MM.1S (cell line): ENCODE measurements around the gene RPL10.

Experiments used
- DNase-seq: peaks from one replicate; pipeline ENCODE4 v3.0.0-alpha.2; 2015
- H2AFZ ChIP-seq: fragments of 300-600 bp; sonication (generic); 2 replicates; pipeline ENCODE4 v1.6.0; 2016; ENCODE audit warnings: antibody characterized with exemption, low read length
- H3F3A ChIP-seq: fragments of 300-600 bp; sonication (generic); 2 replicates; pipeline ENCODE4 v1.6.1; 2016; ENCODE audit warnings: mild to moderate bottlenecking, antibody characterized with exemption, low read length, moderate library complexity, mixed read lengths; ENCODE audit not compliant: insufficient read depth
- H3K27ac ChIP-seq: fragments of 300-600 bp; sonication (generic); 2 replicates; pipeline ENCODE4 v1.5.1; 2016; ENCODE audit warnings: mild to moderate bottlenecking, low read length
- H3K27me3 ChIP-seq: fragments of 300-600 bp; sonication (generic); replicated peaks from 2 replicates; pipeline ENCODE4 v1.6.0; 2016; ENCODE audit warnings: low read length; ENCODE audit not compliant: insufficient read depth
- H3K36me3 ChIP-seq: fragments of 300-600 bp; sonication (generic); replicated peaks from 2 replicates; pipeline ENCODE4 v1.6.1; 2016; ENCODE audit warnings: mild to moderate bottlenecking, low read length, mixed read lengths; ENCODE audit not compliant: insufficient read depth
- H3K4me1 ChIP-seq: fragments of 300-600 bp; sonication (generic); 2 replicates; pipeline ENCODE4 v1.6.1; 2016; ENCODE audit warnings: low read length, mixed read lengths
- H3K4me2 ChIP-seq: fragments of 300-600 bp; sonication (generic); 2 replicates; pipeline ENCODE4 v1.6.0; 2016; ENCODE audit warnings: low read depth, low read length
- H3K4me3 ChIP-seq: fragments of 300-600 bp; sonication (generic); 2 replicates; pipeline ENCODE4 v1.5.1; 2016; ENCODE audit warnings: low read length, mixed read lengths
- H3K79me2 ChIP-seq: fragments of 300-600 bp; sonication (generic); 2 replicates; pipeline ENCODE4 v1.6.1; 2016; ENCODE audit warnings: mixed run types, low read length, mixed read lengths
- H3K9ac ChIP-seq: fragments of 300-600 bp; sonication (generic); 2 replicates; pipeline ENCODE4 v1.6.1; 2016; ENCODE audit warnings: low read length, mixed read lengths
- H3K9me2 ChIP-seq: fragments of 300-600 bp; sonication (generic); replicated peaks from 2 replicates; pipeline ENCODE4 v1.6.1; 2016; ENCODE audit warnings: mild to moderate bottlenecking, low read length, mixed read lengths; ENCODE audit not compliant: insufficient read depth
- H3K9me3 ChIP-seq: fragments of 300-600 bp; sonication (generic); replicated peaks from 2 replicates; pipeline ENCODE4 v1.6.1; 2016; ENCODE audit warnings: mild to moderate bottlenecking, low read length, mixed read lengths; ENCODE audit not compliant: insufficient read depth
- H4K20me1 ChIP-seq: fragments of 300-600 bp; sonication (generic); 2 replicates; pipeline ENCODE4 v1.6.1; 2016; ENCODE audit warnings: mild to moderate bottlenecking, low read length, moderate library complexity, mixed read lengths; ENCODE audit not compliant: insufficient read depth
- EZH2 ChIP-seq: fragments of 300-600 bp; sonication (generic); optimal IDR thresholded peaks from 2 replicates; pipeline ENCODE3; 2017; ENCODE audit warnings: low read depth, mild to moderate bottlenecking, antibody characterized with exemption, low read length, mixed read lengths
- EZH2phosphoT487 ChIP-seq: fragments of 300-600 bp; sonication (generic); IDR thresholded peaks from 2 replicates; pipeline ENCODE4 v1.6.1; 2018; ENCODE audit warnings: antibody characterized with exemption, low read length
- TF ChIP-seq, protein P1 (sequence below): fragments of 300-600 bp; sonication (generic); IDR thresholded peaks from 2 replicates; pipeline ENCODE4 v1.5.1; 2016; ENCODE audit warnings: antibody characterized with exemption, low read length, mixed read lengths

Gene RPL10

DNA sequence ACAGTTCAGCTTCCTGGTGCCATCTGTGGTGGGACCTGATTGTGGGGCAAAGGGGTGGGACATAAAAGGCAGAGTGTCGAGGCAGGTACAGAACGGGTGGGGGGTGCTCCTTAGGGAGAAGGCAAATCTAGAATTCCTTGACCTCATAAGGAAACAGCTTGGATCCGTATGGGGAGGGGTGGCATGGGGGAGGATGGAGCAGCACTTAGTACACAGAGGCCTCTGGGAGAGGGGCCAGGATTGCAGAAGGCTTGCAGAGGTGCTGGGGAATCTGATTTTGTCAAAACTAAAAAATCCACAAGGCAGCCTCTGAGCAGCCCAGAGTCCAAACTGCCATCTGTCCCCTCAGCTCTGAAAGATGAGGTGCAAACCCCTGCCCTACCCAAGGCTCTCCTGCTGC lies 21.4 kb upstream of the RPL10 start:
- H3K9me2 ChIP-seq, result no peaks in the 10 kb centered on the region
- no peak overlapping the region for H3K4me2 ChIP-seq
- no peaks in the 10 kb centered on the region for H3K36me3 ChIP-seq
- H3K4me3 ChIP-seq, result no peak overlapping the region
- H3K79me2 ChIP-seq, result peaks cover 19% of the 10 kb centered on the region
- no peak overlapping the region for H3K9ac ChIP-seq
- H3K27ac ChIP-seq, result no peak overlapping the region
- no peaks in the 10 kb centered on the region for H3K9me3 ChIP-seq
- H3K27me3 ChIP-seq, result no peaks in the 10 kb centered on the region
- no peak for TF ChIP-seq EZH2
- no peak for TF ChIP-seq EZH2phosphoT487
- TF ChIP-seq, protein P1, sequence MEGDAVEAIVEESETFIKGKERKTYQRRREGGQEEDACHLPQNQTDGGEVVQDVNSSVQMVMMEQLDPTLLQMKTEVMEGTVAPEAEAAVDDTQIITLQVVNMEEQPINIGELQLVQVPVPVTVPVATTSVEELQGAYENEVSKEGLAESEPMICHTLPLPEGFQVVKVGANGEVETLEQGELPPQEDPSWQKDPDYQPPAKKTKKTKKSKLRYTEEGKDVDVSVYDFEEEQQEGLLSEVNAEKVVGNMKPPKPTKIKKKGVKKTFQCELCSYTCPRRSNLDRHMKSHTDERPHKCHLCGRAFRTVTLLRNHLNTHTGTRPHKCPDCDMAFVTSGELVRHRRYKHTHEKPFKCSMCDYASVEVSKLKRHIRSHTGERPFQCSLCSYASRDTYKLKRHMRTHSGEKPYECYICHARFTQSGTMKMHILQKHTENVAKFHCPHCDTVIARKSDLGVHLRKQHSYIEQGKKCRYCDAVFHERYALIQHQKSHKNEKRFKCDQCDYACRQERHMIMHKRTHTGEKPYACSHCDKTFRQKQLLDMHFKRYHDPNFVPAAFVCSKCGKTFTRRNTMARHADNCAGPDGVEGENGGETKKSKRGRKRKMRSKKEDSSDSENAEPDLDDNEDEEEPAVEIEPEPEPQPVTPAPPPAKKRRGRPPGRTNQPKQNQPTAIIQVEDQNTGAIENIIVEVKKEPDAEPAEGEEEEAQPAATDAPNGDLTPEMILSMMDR, result no peak
- no peak for DNase-seq
- H2AFZ ChIP-seq, result no peak overlapping the region
- H3F3A ChIP-seq, result peaks cover 4% of the 10 kb centered on the region; the same call in 1 of the 2 replicates
- peaks cover 8% of the 10 kb centered on the region; the same call in 1 of the 2 replicates for H3K4me1 ChIP-seq
- no peaks in the 10 kb centered on the region for H4K20me1 ChIP-seq

GRCh38 chrX:154378059-154378798 lies 19.9 kb upstream of the RPL10 start:
- no peaks in the 10 kb centered on the region for H3K9me3 ChIP-seq

GRCh38 chrX:154378799-154379568 lies 19.2 kb upstream of the RPL10 start, which contains the start of gene EMD:
Gene EMD, plus strand, starts transcription at chrX:154379295. Its CDS starts 190 bp downstream, at chrX:154379485.
- Histone ChIP-seq H3K36me3 (no peaks in the 10 kb centered on the region), H3K4me1 (peaks cover 2% of the 10 kb centered on the region; the same call in 1 of the 2 replicates), H3K27ac (peak within 1 kb of the TSS; percentile 92), H3K4me2 (peak within 1 kb of the TSS; percentile 82), H3K27me3 (no peaks in the 10 kb centered on the region), H2AFZ (no peak within 1 kb of the TSS; the same call in 1 of the 2 replicates), H3K9me2 (no peaks in the 10 kb centered on the region), H4K20me1 (no peaks in the 10 kb centered on the region), H3K9ac (peak within 1 kb of the TSS; percentile 99), H3K4me3 (peak within 1 kb of the TSS; percentile 80), H3K9me3 (no peaks in the 10 kb centered on the region), H3F3A (peaks cover 4% of the 10 kb centered on the region; the same call in 1 of the 2 replicates), H3K79me2 (peaks cover 19% of the 10 kb centered on the region)
- TF ChIP-seq EZH2phosphoT487 (no peak), EZH2 (no peak)
- TF ChIP-seq, protein P1, result no peak
- peak; percentile 97 for DNase-seq

More at GRCh38 chrX:154378059-154378798, 19.9 kb upstream of the RPL10 start:
- H3K4me2 ChIP-seq, result peak overlapping the region; percentile 82
- no peaks in the 10 kb centered on the region for H4K20me1 ChIP-seq
- peaks cover 6% of the 10 kb centered on the region; the same call in 1 of the 2 replicates for H3K4me1 ChIP-seq
- no peaks in the 10 kb centered on the region for H3K36me3 ChIP-seq
- no peaks in the 10 kb centered on the region for H3K9me2 ChIP-seq
- H3K9ac ChIP-seq, result peak overlapping the region; percentile 89
- peak overlapping the region; percentile 60 for H3K4me3 ChIP-seq
- H3K79me2 ChIP-seq, result peaks cover 19% of the 10 kb centered on the region
- H3F3A ChIP-seq, result peaks cover 4% of the 10 kb centered on the region; the same call in 1 of the 2 replicates
- TF ChIP-seq EZH2 (no peak), EZH2phosphoT487 (no peak)
- TF ChIP-seq, protein P1, result no peak
- peak overlapping the region; percentile 92 for H3K27ac ChIP-seq
- H3K27me3 ChIP-seq, result no peaks in the 10 kb centered on the region
- H2AFZ ChIP-seq, result no peak overlapping the region; the same call in 1 of the 2 replicates
- no peak for DNase-seq
